Forelimb muscle (tissue), 1 donor: ENCODE measurements around the gene SERPINB13. TPM values are rescaled to one million over a fixed set of nuclear protein-coding genes. Genes with fewer than 3 reads are reported as not detected.

Experiments used
- DNase-seq: peaks from one replicate; pipeline ENCODE4 v3.0.0-alpha.2; 2013; ENCODE audit warnings: low read depth
- polyA plus RNA-seq: library from polyadenylated mRNA; unstranded; fragments of 120-200 nt; gene quantifications from one replicate; pipeline ENCODE4 v1.2.1, GENCODE V29; 2013; ENCODE audit not compliant: insufficient read length

SERPINB13 gene
- polyA plus RNA-seq, 1 donor, result not detected

- no peak for DNase-seq
Measured at GRCh38 chr18:63646936-63647335, 59.8 kb downstream of the SERPINB13 start.

GRCh38 chr18:63648241-63648640 is 61.1 kb downstream of the SERPINB13 start:
- DNase-seq, result no peak

Other genes starting within 250 kb of the SERPINB13 start
- gene KDSR, start 220.1 kb upstream of the SERPINB13 start, polyA plus RNA-seq, result 22.7 TPM
- gene VPS4B, start 164.9 kb upstream of the SERPINB13 start, polyA plus RNA-seq, result 24.1 TPM
- gene SERPINB5, start 110.4 kb upstream of the SERPINB13 start, polyA plus RNA-seq, result not detected
- gene SERPINB12, start 45.0 kb upstream of the SERPINB13 start, polyA plus RNA-seq, result 0.53 TPM
- gene SERPINB4, start 56.9 kb downstream of the SERPINB13 start, polyA plus RNA-seq, result not detected
- not detected for gene SERPINB3, start 74.5 kb downstream of the SERPINB13 start, polyA plus RNA-seq
- gene SERPINB11, start 115.6 kb downstream of the SERPINB13 start, polyA plus RNA-seq, result not detected
- not detected for gene SERPINB7, start 188.1 kb downstream of the SERPINB13 start, polyA plus RNA-seq